Astrocyte (in vitro differentiated cells and primary cell): ENCODE results near the gene SLC16A1.

Experiments used
- CTCF ChIP-seq: IDR thresholded peaks from 2 replicates; pipeline ENCODE4 v1.5.1; 2011; ENCODE audit warnings: low read depth, mild to moderate bottlenecking, inconsistent platforms, low read length, moderate library complexity; ENCODE audit not compliant: insufficient read depth
- EZH2 ChIP-seq: IDR thresholded peaks from 2 replicates; pipeline ENCODE4 v1.6.1; 2012; ENCODE audit warnings: mild to moderate bottlenecking, low read length, inconsistent platforms; ENCODE audit not compliant: insufficient read depth

- TF ChIP-seq EZH2 (no peak), CTCF (no peak)
Observed at GRCh38 chr1:112866151-112866550, 89.8 kb downstream of the SLC16A1 start.
